A673 (cell line): ENCODE results near the gene OR7A5. TPM values are rescaled to one million over a fixed set of nuclear protein-coding genes. Genes with fewer than 3 reads are reported as not detected.

Experiments used
- BruUV-seq: library from RNA; stranded (reverse); fragments of 400-500 nt; replicated peaks from 2 replicates; lab custom pipeline; 2021; lab: Mats Ljungman, UMichigan
- CTCF ChIA-PET: fragments of 300-600 bp; sonication (Branson Sonifier 250); formaldehyde crosslinking; loops from one replicate; lab custom pipeline; 2022; ENCODE audit warnings: antibody characterized with exemption; lab: Charles Lee
- POLR2A ChIA-PET: fragments of 300-600 bp; sonication (Branson Sonifier 250); formaldehyde crosslinking; loops from one replicate; lab custom pipeline; 2022; ENCODE audit warnings: antibody characterized with exemption; ENCODE audit not compliant: low non-redundant PET; lab: Charles Lee
- DNase-seq: peaks from one replicate; pipeline ENCODE4 v3.0.0-alpha.2; 2015; ENCODE audit warnings: low spot score
- H3K27ac ChIP-seq: fragments of 200-600 bp; sonication (generic); 2 replicates; pipeline ENCODE4 v1.5.1; 2016; ENCODE audit warnings: mixed run types, low read depth, mild to moderate bottlenecking, mixed read lengths, antibody characterized with exemption, low read length; ENCODE audit not compliant: poor library complexity, severe bottlenecking
- H3K27me3 ChIP-seq: fragments of 200-600 bp; sonication (generic); replicated peaks from 2 replicates; pipeline ENCODE4 v1.6.1; 2017; ENCODE audit warnings: mixed run types, low read depth, mild to moderate bottlenecking, mixed read lengths, antibody characterized with exemption, low read length; ENCODE audit not compliant: insufficient read depth, poor library complexity
- H3K36me3 ChIP-seq: fragments of 200-600 bp; sonication (generic); 2 replicates; pipeline ENCODE4 v1.6.1; 2016; ENCODE audit warnings: mixed run types, mild to moderate bottlenecking, mixed read lengths, antibody characterized with exemption, low read length; ENCODE audit not compliant: insufficient read depth, poor library complexity, severe bottlenecking
- H3K4me1 ChIP-seq: fragments of 200-600 bp; sonication (generic); 2 replicates; pipeline ENCODE4 v1.6.1; 2017; ENCODE audit warnings: mixed run types, mild to moderate bottlenecking, mixed read lengths, antibody characterized with exemption, low read length; ENCODE audit not compliant: insufficient read depth, poor library complexity, severe bottlenecking
- H3K4me3 ChIP-seq: fragments of 200-600 bp; sonication (generic); 2 replicates; pipeline ENCODE4 v1.5.1; 2016; ENCODE audit warnings: low read depth, mixed run types, mild to moderate bottlenecking, mixed read lengths, low read length; ENCODE audit not compliant: poor library complexity, severe bottlenecking
- H3K9me3 ChIP-seq: fragments of 200-600 bp; sonication (generic); 2 replicates; pipeline ENCODE4 v1.6.1; 2016; ENCODE audit warnings: mixed run types, low read depth, mild to moderate bottlenecking, mixed read lengths, antibody characterized with exemption, low read length; ENCODE audit not compliant: poor library complexity, severe bottlenecking
- EZH2 ChIP-seq: fragments of 200-600 bp; sonication (generic); IDR thresholded peaks from 2 replicates; pipeline ENCODE4 v1.6.1; 2017; ENCODE audit warnings: borderline replicate concordance, low read depth, mild to moderate bottlenecking, mixed read lengths, antibody characterized with exemption, low read length; ENCODE audit not compliant: poor library complexity, severe bottlenecking
- intact Hi-C: fragments of 100-400 bp; cut with micrococcal nuclease; formaldehyde crosslinking; loops from one replicate; pipeline ENCODE4 v1.10.0; 2022; ENCODE audit not compliant: unreplicated experiment
- total RNA-seq: library from RNA; stranded (reverse); gene quantifications from 2 replicates; pipeline ENCODE4 v1.2.3, GENCODE V29; 2021
- TF ChIP-seq, protein P1 (sequence below): fragments of 300-800, 200-600 bp; sonication (generic); conservative IDR thresholded peaks from 2 replicates; pipeline ENCODE4 v1.5.1; 2017; ENCODE audit warnings: low read depth, mild to moderate bottlenecking, antibody characterized with exemption, low read length, moderate library complexity, mixed read lengths

OR7A5 gene
- total RNA-seq, 1 experiment from 2014 or later = not detected

DNA sequence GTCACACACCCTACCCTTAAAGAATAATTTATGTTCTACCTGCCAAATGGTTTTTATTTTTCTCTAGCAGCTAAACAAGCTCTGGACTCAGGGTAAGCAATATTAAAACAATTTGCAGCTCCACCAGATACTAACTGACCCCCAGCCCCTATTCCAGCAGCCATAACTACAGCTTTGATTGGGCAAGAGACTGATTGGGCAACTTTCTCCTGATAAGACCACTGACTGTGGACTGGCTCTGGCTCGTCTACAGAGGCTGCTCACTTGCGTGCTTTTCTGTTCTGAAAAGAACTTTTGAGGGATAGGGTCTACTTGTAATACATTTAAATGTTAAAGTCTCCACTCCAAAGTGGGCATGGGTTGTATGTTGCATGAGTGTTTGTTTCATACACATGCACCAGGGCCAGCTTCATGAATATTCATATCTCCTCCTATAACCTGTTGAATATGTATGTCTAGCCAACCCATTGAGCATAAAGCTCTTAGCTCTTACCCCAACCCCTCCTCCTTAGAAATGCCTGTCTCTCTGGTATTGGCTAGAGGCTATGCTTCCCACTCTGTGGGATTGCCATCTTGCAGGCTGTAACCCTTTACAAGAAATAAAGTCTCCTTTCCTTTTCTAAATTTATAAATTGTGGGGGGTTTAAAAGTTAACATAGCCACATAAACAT lies 19.9 kb downstream of the OR7A5 start:
- Histone ChIP-seq H3K4me1 (no peaks in the 10 kb centered on the region), H3K9me3 (no peaks in the 10 kb centered on the region), H3K36me3 (no peaks in the 10 kb centered on the region), H3K27me3 (no peaks in the 10 kb centered on the region), H3K27ac (no peak overlapping the region), H3K4me3 (no peak overlapping the region)
- peak; percentile 18 for DNase-seq
- TF ChIP-seq EZH2 = no peak
- TF ChIP-seq, protein P1, sequence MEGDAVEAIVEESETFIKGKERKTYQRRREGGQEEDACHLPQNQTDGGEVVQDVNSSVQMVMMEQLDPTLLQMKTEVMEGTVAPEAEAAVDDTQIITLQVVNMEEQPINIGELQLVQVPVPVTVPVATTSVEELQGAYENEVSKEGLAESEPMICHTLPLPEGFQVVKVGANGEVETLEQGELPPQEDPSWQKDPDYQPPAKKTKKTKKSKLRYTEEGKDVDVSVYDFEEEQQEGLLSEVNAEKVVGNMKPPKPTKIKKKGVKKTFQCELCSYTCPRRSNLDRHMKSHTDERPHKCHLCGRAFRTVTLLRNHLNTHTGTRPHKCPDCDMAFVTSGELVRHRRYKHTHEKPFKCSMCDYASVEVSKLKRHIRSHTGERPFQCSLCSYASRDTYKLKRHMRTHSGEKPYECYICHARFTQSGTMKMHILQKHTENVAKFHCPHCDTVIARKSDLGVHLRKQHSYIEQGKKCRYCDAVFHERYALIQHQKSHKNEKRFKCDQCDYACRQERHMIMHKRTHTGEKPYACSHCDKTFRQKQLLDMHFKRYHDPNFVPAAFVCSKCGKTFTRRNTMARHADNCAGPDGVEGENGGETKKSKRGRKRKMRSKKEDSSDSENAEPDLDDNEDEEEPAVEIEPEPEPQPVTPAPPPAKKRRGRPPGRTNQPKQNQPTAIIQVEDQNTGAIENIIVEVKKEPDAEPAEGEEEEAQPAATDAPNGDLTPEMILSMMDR = no peak
- CTCF ChIA-PET = no interaction called here
- POLR2A ChIA-PET = no interaction called here
- intact Hi-C loops = no loop called here
- BruUV-seq = no TSS peak

GRCh38 chr19:14809272-14810057 lies 25.5 kb downstream of the OR7A5 start:
- intact Hi-C loops = no loop called here
- POLR2A ChIA-PET = no interaction called here
- Histone ChIP-seq H3K4me1 (no peaks in the 10 kb centered on the region), H3K27ac (no peak overlapping the region), H3K36me3 (no peaks in the 10 kb centered on the region), H3K4me3 (no peak overlapping the region), H3K9me3 (no peaks in the 10 kb centered on the region), H3K27me3 (no peaks in the 10 kb centered on the region)
- no peak for DNase-seq
- TF ChIP-seq, protein P1 = no peak
- TF ChIP-seq EZH2 = no peak
- no TSS peak for BruUV-seq
- CTCF ChIA-PET = no interaction called here

GRCh38 chr19:14804765-14805164 lies 30.2 kb downstream of the OR7A5 start:
- POLR2A ChIA-PET = no interaction called here
- no peaks in the 10 kb centered on the region for H3K9me3 ChIP-seq
- intact Hi-C loops = no loop called here
- no peak overlapping the region for H3K27ac ChIP-seq
- no peaks in the 10 kb centered on the region for H3K27me3 ChIP-seq
- BruUV-seq = no TSS peak
- no peaks in the 10 kb centered on the region for H3K36me3 ChIP-seq
- no peak overlapping the region for H3K4me3 ChIP-seq
- no peaks in the 10 kb centered on the region for H3K4me1 ChIP-seq
- TF ChIP-seq, protein P1 = no peak
- TF ChIP-seq EZH2 = no peak
- no peak for DNase-seq
- CTCF ChIA-PET = no interaction called here
